NOMO-1 treated with DMSO at 0.1 percent for 48 hours (cell line): ENCODE measurements around the gene DPP4.
"Not testable (repeated sequence)": the region's sequence is repeated elsewhere in the genome, so short reads cannot be mapped to it uniquely, and the experiment has no call there.

Experiments used
- DNase-seq: peaks from one replicate; lab custom pipeline; 2025; ENCODE audit not compliant: unreplicated experiment; lab: John Stamatoyannopoulos, UW

The DPP4 gene

GRCh38 chr2:161965994-161966393 is 108.0 kb downstream of the DPP4 start:
- DNase-seq = peak; percentile 7

- DNase-seq = no peak
Measured at GRCh38 chr2:161964160-161964559, 109.9 kb downstream of the DPP4 start.

GRCh38 chr2:161962160-161962559 is 111.9 kb downstream of the DPP4 start:
- no peak for DNase-seq

- peak; percentile 17 for DNase-seq
Measured at GRCh38 chr2:161961061-161961460, 113.0 kb downstream of the DPP4 start.

GRCh38 chr2:161956738-161957137 is 117.3 kb downstream of the DPP4 start:
- no peak for DNase-seq

- DNase-seq = no peak
Measured at GRCh38 chr2:161955211-161955610, 118.8 kb downstream of the DPP4 start.

- no peak for DNase-seq
Measured at GRCh38 chr2:161954103-161954502, 119.9 kb downstream of the DPP4 start.

- not testable (repeated sequence) for DNase-seq
Measured at GRCh38 chr2:161953367-161953766, 120.6 kb downstream of the DPP4 start.

GRCh38 chr2:161952783-161953191 is 121.2 kb downstream of the DPP4 start:
- DNase-seq = no peak

GRCh38 chr2:161947836-161948235 is 126.2 kb downstream of the DPP4 start:
- no peak for DNase-seq

- DNase-seq = no peak
Measured at GRCh38 chr2:161947406-161947805, 126.6 kb downstream of the DPP4 start.

GRCh38 chr2:161946489-161947107 is 127.4 kb downstream of the DPP4 start:
- DNase-seq = peak; percentile 35

GRCh38 chr2:161943011-161943410 is 131.0 kb downstream of the DPP4 start:
- no peak for DNase-seq
